Measurements from ENCODE around the gene IQSEC1.

The IQSEC1 gene

GRCh38 chr3:13106308-13107001, 33.2 kb upstream of the IQSEC1 start:
- DNase-seq = peak; percentile 18

GRCh38 chr3:13105896-13106250, 32.6 kb upstream of the IQSEC1 start:
- DNase-seq = no peak

- no peak for DNase-seq
Measured at GRCh38 chr3:13105181-13105895, 32.1 kb upstream of the IQSEC1 start.

DNA sequence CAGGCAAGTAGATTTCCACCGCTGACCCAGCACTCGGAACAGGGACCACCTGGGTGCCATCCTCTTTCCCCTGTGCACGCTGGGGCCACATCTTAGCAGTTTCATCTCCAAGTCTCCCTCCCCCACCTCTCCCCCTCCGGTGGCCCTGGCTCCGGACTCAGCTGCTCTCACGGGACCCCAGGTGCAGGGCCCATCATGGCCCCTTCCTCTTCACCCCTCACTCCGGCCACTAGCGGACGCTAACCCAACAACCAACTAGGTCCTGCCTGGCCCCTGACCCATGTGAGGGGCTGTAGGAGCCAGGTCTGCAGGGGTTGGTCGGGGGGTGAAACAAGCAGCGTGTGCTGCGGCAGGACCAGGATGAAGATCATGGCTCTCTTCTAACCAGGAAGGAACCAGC, 31.3 kb upstream of the IQSEC1 start:
- DNase-seq = no peak

GRCh38 chr3:13103416-13104058, 30.3 kb upstream of the IQSEC1 start:
- no peak for DNase-seq

- no peak for DNase-seq
Measured at GRCh38 chr3:13102386-13103345, 29.4 kb upstream of the IQSEC1 start.

DNA sequence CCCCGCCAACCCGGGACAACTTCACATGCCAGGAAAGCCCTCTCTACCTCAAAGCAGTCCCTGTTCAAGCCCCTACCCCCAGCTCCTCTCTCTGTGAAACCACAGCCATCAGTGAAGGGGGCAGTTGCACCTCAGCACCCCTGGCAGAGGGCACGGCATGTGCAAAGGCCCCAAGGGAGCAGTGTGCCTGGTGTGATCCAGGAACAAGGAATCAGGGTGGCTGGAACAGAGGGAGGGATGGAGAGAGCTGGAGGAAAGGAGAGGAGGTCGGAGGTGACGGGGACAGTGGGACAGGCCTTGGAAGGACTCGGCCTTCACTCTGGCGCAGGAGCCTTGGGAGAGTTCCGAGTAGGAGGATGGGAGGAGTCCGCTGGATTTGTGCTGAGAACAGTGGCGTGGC, 26.5 kb upstream of the IQSEC1 start:
- DNase-seq = no peak

DNA sequence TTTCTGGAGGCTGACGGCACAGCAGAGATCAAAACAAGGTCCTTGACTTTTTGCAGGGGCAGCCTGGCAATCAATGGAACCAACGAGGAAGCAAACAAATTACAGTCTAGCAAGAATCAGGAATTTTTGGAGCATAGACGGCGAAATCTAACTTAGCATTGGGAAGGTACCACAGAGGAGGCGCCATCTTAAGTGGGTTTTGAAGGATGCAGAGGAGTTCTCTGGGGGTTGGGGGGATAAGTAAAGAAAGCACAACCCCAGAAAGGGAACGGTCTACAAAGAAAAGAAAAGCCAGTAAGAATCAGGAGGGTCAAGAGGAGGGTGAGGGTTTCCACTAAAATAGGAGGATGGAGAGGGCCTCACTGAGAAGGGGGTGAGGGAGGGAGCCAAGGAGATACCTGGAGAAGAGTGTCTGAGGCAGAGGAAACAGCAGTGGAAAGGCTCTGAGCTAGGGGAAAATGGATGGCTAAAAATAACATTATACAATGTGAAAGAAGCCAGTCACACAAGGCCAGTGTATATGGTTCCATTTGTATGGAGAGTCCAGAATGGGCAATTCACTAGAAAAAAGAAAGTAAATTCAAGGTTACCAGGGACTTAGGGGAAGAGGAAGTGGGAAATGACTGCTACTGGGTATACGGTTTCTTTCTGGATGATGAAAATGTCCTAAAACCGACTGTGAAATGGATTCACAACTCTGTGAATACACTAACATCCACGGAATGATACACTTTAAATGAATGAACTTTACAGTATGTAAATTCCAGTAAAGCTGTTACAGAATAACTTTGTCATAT, 25.2 kb upstream of the IQSEC1 start:
- DNase-seq = no peak

DNA sequence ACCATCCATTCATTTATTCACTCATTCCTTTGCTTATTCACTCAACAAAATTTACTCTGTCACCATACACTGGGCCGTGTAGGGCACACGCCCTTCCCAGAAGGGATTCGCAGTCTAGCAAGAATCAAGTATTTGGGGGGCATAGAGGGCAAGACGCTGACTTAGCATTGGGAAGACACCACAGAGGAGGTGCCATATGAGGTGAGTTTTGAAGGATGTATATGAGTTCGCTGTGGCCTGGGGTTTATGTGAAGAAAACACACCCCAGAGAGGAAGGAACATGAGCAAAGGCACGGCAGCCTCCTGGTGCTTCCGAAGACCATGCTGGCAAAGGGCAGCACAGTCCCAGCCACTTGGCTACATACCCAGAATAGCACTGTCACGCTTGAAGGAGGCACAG, 23.1 kb upstream of the IQSEC1 start:
- DNase-seq = no peak

- DNase-seq = no peak
Measured at GRCh38 chr3:13095408-13095937, 22.2 kb upstream of the IQSEC1 start.

DNA sequence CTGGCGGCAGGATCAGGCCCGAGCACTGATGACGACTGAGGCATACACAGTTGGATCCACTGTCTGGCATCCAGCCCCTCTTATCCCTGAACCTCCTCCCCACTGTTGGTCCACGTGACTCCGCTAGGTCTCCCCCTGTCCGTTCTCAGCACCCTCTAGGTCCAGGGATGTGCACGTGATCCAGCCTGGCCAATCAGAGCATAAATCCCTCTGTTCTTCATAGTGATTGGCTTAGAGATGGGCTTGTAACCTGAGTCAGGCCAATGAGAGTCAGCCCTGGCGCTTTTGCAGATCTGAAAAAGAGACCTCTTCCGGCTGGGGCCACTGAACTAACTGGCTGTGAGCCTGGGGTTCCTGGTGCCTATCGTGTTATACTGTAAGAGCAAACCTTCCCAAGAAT, 20.5 kb upstream of the IQSEC1 start:
- no peak for DNase-seq

DNA sequence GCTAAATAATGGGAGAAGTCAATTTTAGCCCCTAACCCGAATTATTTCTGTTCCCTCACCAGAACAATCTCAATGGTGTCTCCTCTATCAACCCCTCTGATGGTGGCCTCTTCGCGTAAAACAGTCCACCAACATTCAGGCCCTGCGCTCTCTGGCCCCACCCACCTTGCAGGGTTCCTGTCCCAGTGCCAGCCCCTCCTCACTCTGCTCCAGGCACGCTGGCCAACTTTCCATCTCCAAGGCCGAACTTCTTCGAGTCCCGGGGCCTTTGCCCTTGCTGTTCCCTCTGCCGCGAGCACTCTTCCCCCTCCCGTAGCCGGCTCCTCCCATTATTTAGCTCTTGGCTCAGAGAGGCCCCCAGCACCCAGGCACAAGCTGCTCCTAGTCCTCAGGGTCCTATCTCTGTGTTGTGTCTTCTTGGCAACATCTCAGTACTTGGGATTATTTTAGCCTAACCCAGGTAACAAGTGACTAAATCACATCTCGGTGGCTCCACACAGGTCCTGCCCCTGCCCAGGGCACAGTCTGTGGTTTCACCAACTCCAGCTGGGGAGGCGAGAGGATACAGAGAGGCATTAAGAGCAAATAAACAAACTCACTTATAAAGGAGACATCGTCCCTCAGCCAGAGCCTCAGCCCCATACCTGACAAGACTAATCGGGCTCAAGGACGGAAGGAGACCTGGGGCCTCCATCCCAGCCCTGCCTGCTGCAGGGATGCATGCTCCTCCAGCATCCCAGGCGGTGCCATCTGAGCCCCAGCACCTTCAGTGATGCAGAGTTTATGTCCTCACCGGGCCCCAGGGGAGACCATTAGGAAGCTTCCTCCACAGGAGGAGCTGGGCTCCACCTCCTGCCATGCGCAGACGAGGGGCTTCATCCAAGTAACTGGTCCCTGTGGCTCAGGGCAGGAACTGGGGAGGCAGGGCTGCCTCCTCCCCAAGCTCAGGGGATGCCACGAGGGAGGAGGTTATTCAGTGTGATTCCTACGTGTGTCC, 19.7 kb upstream of the IQSEC1 start:
- no peak for DNase-seq

DNA sequence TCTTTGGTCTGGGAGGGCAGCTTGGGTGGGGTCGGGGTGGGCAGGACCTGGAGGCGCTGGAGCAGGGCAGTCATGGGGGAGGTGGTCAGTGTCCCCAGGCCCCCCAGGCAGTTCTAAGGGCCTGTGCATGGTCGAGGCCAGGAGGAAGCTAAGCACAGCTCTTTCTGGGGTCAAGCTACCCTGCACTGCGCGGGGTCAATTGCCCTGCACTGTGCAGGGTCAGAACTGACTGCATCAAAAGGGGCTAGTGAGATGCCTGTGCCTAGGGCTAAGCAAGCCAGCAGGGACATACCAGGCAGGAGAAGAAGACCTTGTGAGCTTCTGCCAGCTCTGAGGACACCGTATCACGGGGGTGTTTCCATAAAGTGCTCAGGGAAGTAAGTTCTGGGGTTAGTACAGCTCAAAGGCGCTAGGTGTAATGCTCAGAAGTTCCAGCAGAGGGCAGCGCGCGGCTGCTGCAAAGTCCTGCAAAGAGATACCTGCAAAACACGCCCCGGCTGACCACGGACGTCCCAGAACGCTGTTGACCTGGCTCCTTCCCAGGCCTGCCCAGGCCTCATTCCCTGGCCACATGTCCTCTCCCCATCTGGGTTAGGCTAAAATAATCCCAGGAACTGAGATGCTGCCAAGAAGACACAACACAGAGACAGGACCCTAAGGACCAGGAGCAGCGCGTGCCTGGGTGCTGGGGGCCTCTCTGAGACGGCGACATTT, 18.8 kb upstream of the IQSEC1 start:
- DNase-seq = peak; percentile 86

GRCh38 chr3:13088028-13089006, 15.1 kb upstream of the IQSEC1 start:
- DNase-seq = no peak

DNA sequence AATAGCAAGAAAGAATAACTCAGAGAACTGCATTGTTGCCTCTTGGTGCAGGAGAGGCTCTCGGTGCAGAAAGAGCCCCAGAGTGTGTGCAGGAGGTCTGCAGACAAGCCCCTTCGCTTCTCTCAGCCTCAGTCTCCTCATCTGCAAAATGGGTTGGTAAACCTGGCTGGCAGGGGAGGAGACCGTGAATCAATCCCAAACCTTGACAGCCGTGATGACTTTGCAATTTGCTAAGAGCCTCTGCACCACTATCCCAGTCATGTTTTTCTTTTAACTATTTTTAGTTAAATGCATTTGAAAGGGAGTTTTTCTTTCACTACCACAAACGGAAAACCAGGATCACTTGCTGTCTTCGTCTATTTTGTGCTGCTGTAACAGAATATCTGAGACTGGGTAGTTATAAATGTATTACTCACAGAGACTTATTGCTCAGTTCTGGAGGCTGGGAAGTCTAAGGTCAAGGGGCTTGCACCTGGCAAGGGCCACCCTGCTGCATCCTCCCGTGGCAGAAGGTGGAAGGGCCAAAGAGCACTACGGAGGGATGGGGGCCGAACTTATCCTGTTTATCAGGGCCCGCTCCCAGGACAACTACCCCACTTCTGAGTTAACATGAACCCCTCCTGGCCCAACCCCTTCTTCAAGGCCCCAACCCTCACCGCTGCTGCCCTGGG, 14.2 kb upstream of the IQSEC1 start:
- no peak for DNase-seq

- DNase-seq = no peak
Measured at GRCh38 chr3:13086531-13086981, 13.3 kb upstream of the IQSEC1 start.

- DNase-seq = no peak
Measured at GRCh38 chr3:13085846-13086179, 12.6 kb upstream of the IQSEC1 start.

All from NCI-H510A treated with DMSO at 0.1 percent for 48 hours (cell line).